Panc1 (cell line): ENCODE measurements around the gene STK31. TPM values are rescaled to one million over a fixed set of nuclear protein-coding genes. Genes with fewer than 3 reads are reported as not detected.
"Not testable (repeated sequence)": the region's sequence is repeated elsewhere in the genome, so short reads cannot be mapped to it uniquely, and the experiment has no call there.

Experiments
- ATAC-seq: fragments of 200-7000 bp; cut with Tn5 transposase; 2 replicates; pipeline ENCODE4 v1.9.1; 2020; ENCODE audit warnings: mild to moderate bottlenecking, moderate library complexity
- BruUV-seq: library from RNA; stranded (reverse); fragments of 400-500 nt; replicated peaks from 2 replicates; lab custom pipeline; 2021; lab: Mats Ljungman, UMichigan
- CTCF ChIA-PET: fragments of 300-600 bp; sonication (Branson Sonifier 250); formaldehyde crosslinking; loops from one replicate; lab custom pipeline; 2022; ENCODE audit warnings: antibody characterized with exemption; lab: Charles Lee
- POLR2A ChIA-PET: fragments of 300-600 bp; sonication (Branson Sonifier 250); formaldehyde crosslinking; loops from one replicate; lab custom pipeline; 2022; ENCODE audit warnings: antibody characterized with exemption; lab: Charles Lee
- DNase-seq: peaks from one replicate; pipeline ENCODE4 v3.0.0-alpha.2; 2010; ENCODE audit warnings: low read depth, low spot score
- H3K27ac ChIP-seq: 2 replicates; pipeline ENCODE4 v1.5.1; 2011; ENCODE audit warnings: mild to moderate bottlenecking, low read length, inconsistent platforms
- H3K27me3 ChIP-seq: fragments of 200-500 bp; sonication (Bioruptor generic); 2 replicates; pipeline ENCODE4 v1.6.0; 2014; ENCODE audit warnings: low read length, inconsistent platforms; ENCODE audit not compliant: control insufficient read depth, insufficient read depth
- H3K36me3 ChIP-seq: fragments of 200-500 bp; sonication (Bioruptor generic); 2 replicates; pipeline ENCODE4 v1.5.1; 2014; ENCODE audit warnings: inconsistent platforms, mild to moderate bottlenecking, low read length, moderate library complexity; ENCODE audit not compliant: control insufficient read depth, insufficient read depth
- H3K4me1 ChIP-seq: 2 replicates; pipeline ENCODE4 v1.5.1; 2011; ENCODE audit warnings: inconsistent platforms, mild to moderate bottlenecking, low read length, moderate library complexity; ENCODE audit not compliant: control insufficient read depth, insufficient read depth
- H3K4me3 ChIP-seq, 2 experiments: 2 replicates each; pipeline ENCODE4 v1.5.1; 2011 to 2012; ENCODE audit warnings: low read depth in 2 of 2, low read length in 2 of 2, mild to moderate bottlenecking in 2 of 2, inconsistent platforms in 1 of 2, moderate library complexity in 1 of 2
- H3K9me3 ChIP-seq: fragments of 200-500 bp; sonication (Bioruptor generic); 2 replicates; pipeline ENCODE4 v1.5.1; 2014; ENCODE audit warnings: low read depth, mild to moderate bottlenecking, inconsistent platforms, low read length, moderate library complexity; ENCODE audit not compliant: control insufficient read depth, insufficient read depth
- CTCF ChIP-seq: fragments of 450-650 bp; IDR thresholded peaks from 2 replicates; pipeline ENCODE4 v1.5.1; 2017; ENCODE audit warnings: mild to moderate bottlenecking
- POLR2AphosphoS5 ChIP-seq: IDR thresholded peaks from 2 replicates; pipeline ENCODE4 v1.6.1; 2012; ENCODE audit warnings: mild to moderate bottlenecking, low read depth, low read length, moderate library complexity
- REST ChIP-seq, 2 experiments: IDR thresholded peaks; 2 replicates each; pipeline ENCODE4 v1.6.1; 2011 to 2012; ENCODE audit warnings: low read depth in 2 of 2, control low read depth in 1 of 2, low read length in 1 of 2, mild to moderate bottlenecking in 1 of 2, moderate library complexity in 1 of 2; ENCODE audit not compliant: insufficient read depth in 1 of 2
- SIN3A ChIP-seq: IDR thresholded peaks from 2 replicates; pipeline ENCODE4 v1.6.1; 2012; ENCODE audit warnings: low read depth, mild to moderate bottlenecking, low read length, moderate library complexity, borderline replicate concordance; ENCODE audit not compliant: insufficient read depth
- TCF7L2 ChIP-seq: IDR thresholded peaks from 2 replicates; pipeline ENCODE4 v1.6.1; 2011; ENCODE audit warnings: mild to moderate bottlenecking, low read depth, low read length, inconsistent platforms
- in situ Hi-C: cut with HindIII; loops from 2 replicates; pipeline ENCODE4 v1.10.0; 2016; ENCODE audit warnings: low sequenced_read_pairs, low pct_unique_long_range_greater_than_20kb
- intact Hi-C: fragments of 100-400 bp; cut with micrococcal nuclease; formaldehyde crosslinking; loops from one replicate; pipeline ENCODE4 v1.10.0; 2022; ENCODE audit not compliant: unreplicated experiment
- total RNA-seq: library from RNA; stranded (reverse); gene quantifications from one replicate; pipeline ENCODE4 v1.2.1, GENCODE V29; 2021; ENCODE audit not compliant: unreplicated experiment

The STK31 gene
- total RNA-seq, 1 experiment from 2014 or later = 1.0 TPM

- in situ Hi-C loops = no loop called here
- Histone ChIP-seq H3K36me3 (no peaks in the 10 kb centered on the region), H3K4me1 (no peaks in the 10 kb centered on the region), H3K9me3 (peaks cover 19% of the 10 kb centered on the region; the same call in 1 of the 2 replicates), H3K27ac (no peak overlapping the region), H3K4me3 (no peak overlapping the region), H3K27me3 (no peaks in the 10 kb centered on the region)
- intact Hi-C loops = no loop called here
- no TSS peak for BruUV-seq
- DNase-seq (no peak), ATAC-seq (no peak)
- no peak for TF ChIP-seq REST (IDR thresholded peaks at IDR 0.05; ENCODE audit: insufficient read depth in 1 of 2, low read depth in 2 of 2, low read length in 1 of 2)
- TF ChIP-seq SIN3A = no peak
- no peak for TF ChIP-seq POLR2AphosphoS5
- TF ChIP-seq CTCF = no peak
- no peak for TF ChIP-seq TCF7L2
- ChIA-PET CTCF (no interaction called here), POLR2A (no interaction called here)
These were observed 100.1 kb downstream of the STK31 start for GRCh38 chr7:23810099-23810498.

- intact Hi-C loops = no loop called here
- in situ Hi-C loops = no loop called here
- ChIA-PET POLR2A (no interaction called here), CTCF (no interaction called here)
- Histone ChIP-seq H3K27ac (no peak overlapping the region), H3K36me3 (no peaks in the 10 kb centered on the region), H3K27me3 (no peaks in the 10 kb centered on the region), H3K9me3 (peaks cover 19% of the 10 kb centered on the region; the same call in 1 of the 2 replicates), H3K4me3 (no peak overlapping the region), H3K4me1 (no peaks in the 10 kb centered on the region)
- TF ChIP-seq CTCF (peak; percentile 47), SIN3A (no peak)
- no TSS peak for BruUV-seq
- DNase-seq = no peak
- no peak for ATAC-seq
These were observed 101.5 kb downstream of the STK31 start for GRCh38 chr7:23811540-23811939.

- in situ Hi-C loops, H3K27me3 ChIP-seq, DNase-seq, H3K4me3 ChIP-seq, ATAC-seq, H3K27ac ChIP-seq, H3K36me3 ChIP-seq, H3K9me3 ChIP-seq, POLR2A ChIA-PET, H3K4me1 ChIP-seq, BruUV-seq, CTCF ChIA-PET, intact Hi-C loops: not testable (repeated sequence)
These were observed 118.1 kb downstream of the STK31 start for GRCh38 chr7:23828125-23828524.

- in situ Hi-C loops, H3K27me3 ChIP-seq, H3K36me3 ChIP-seq, H3K4me1 ChIP-seq, intact Hi-C loops, H3K9me3 ChIP-seq, POLR2A ChIA-PET, H3K27ac ChIP-seq, BruUV-seq, ATAC-seq, CTCF ChIA-PET, H3K4me3 ChIP-seq, DNase-seq: not testable (repeated sequence)
These were observed 122.7 kb downstream of the STK31 start for GRCh38 chr7:23832733-23833132.
